Subcutaneous adipose tissue (tissue), 4 donors: ENCODE data around the gene XRCC1. TPM values are rescaled to one million over a fixed set of nuclear protein-coding genes. Genes with fewer than 3 reads are reported as not detected.

Experiments
- CTCF ChIP-seq: fragments of 450-650 bp; IDR thresholded peaks from one replicate; pipeline ENCODE4 v1.5.1; 2016; ENCODE audit warnings: low read depth, mild to moderate bottlenecking, control low read depth, antibody characterized with exemption, moderate library complexity
- total RNA-seq, 4 donors: library from RNA; depleted of rRNA; stranded (reverse); fragments of >200 nt; gene quantifications; one replicate each; pipeline ENCODE4 v1.1.0, GENCODE V29; 2016

XRCC1 gene
- total RNA-seq, 4 donors from 2014 or later, result 10.6 to 24.1 (median 19.2) TPM

- no peak for TF ChIP-seq CTCF
Measured at GRCh38 chr19:43545981-43546380, 29.3 kb downstream of the XRCC1 start.

- TF ChIP-seq CTCF, result no peak
Measured at GRCh38 chr19:43545276-43545675, 30.1 kb downstream of the XRCC1 start.

GRCh38 chr19:43544077-43544476, 31.2 kb downstream of the XRCC1 start:
- no peak for TF ChIP-seq CTCF

- TF ChIP-seq CTCF, result no peak
Measured at GRCh38 chr19:43541920-43542650, 33.2 kb downstream of the XRCC1 start.

GRCh38 chr19:43540381-43540780, 34.9 kb downstream of the XRCC1 start:
- no peak for TF ChIP-seq CTCF

- no peak for TF ChIP-seq CTCF
Measured at GRCh38 chr19:43538922-43539321, 36.4 kb downstream of the XRCC1 start.

- no peak for TF ChIP-seq CTCF
Measured at GRCh38 chr19:43534816-43535761, 40.2 kb downstream of the XRCC1 start.
